ENCODE results near the gene NME4.

GRCh38 chr16:441447-441846 is 44.4 kb downstream of the NME4 start:
- no peak for TF ChIP-seq CEBPB (IDR thresholded peaks at IDR 0.05)
- TF ChIP-seq ZC3H11A (IDR thresholded peaks at IDR 0.05), result no peak
- no peak for TF ChIP-seq BHLHE40 (IDR thresholded peaks at IDR 0.05; ENCODE audit: low read depth, low read length)
- no peak for TF ChIP-seq CTCF (IDR thresholded peaks at IDR 0.05)
- TF ChIP-seq RAD21 (conservative IDR thresholded peaks at IDR 0.05 in 1 of 2, IDR thresholded peaks at IDR 0.05 in 1 of 2), result no peak
- TF ChIP-seq POLR2A (IDR thresholded peaks at IDR 0.05; ENCODE audit: low read length), result no peak
- TF ChIP-seq PBX3 (IDR thresholded peaks at IDR 0.05), result no peak
- TF ChIP-seq MYC (IDR thresholded peaks at IDR 0.05; ENCODE audit: borderline replicate concordance, low read length), result no peak
- TF ChIP-seq EP300 (IDR thresholded peaks at IDR 0.05), result no peak
